HEK293T (cell line): ENCODE data around the gene DCAF11.

ENCODE experiments used
- ELF4 ChIP-seq: fragments of 450-650 bp; IDR thresholded peaks from 2 replicates; pipeline ENCODE4 v1.6.1; 2017; ENCODE audit warnings: antibody characterized with exemption
- FOXM1 ChIP-seq: fragments of 450-650 bp; IDR thresholded peaks from 2 replicates; pipeline ENCODE4 v1.6.1; 2017; ENCODE audit warnings: mild to moderate bottlenecking, borderline replicate concordance
- L3MBTL2 ChIP-seq: fragments of 450-650 bp; conservative IDR thresholded peaks from 2 replicates; pipeline ENCODE4 v1.6.1; 2016; ENCODE audit warnings: mild to moderate bottlenecking
- LEF1 ChIP-seq: fragments of 450-650 bp; IDR thresholded peaks from 2 replicates; pipeline ENCODE4 v1.6.1; 2017; ENCODE audit warnings: mild to moderate bottlenecking, borderline replicate concordance
- SP1 ChIP-seq: fragments of 450-650 bp; IDR thresholded peaks from 2 replicates; pipeline ENCODE4 v1.6.1; 2017
- SUZ12 ChIP-seq: fragments of 450-650 bp; IDR thresholded peaks from 2 replicates; pipeline ENCODE4 v1.6.1; 2016; ENCODE audit warnings: mild to moderate bottlenecking
- TARDBP ChIP-seq: fragments of 450-650 bp; IDR thresholded peaks from 2 replicates; pipeline ENCODE4 v1.6.1; 2016
- TF ChIP-seq, protein P1 (sequence below): fragments of 450-650 bp; IDR thresholded peaks from 2 replicates; pipeline ENCODE4 v1.6.1; 2016

DNA sequence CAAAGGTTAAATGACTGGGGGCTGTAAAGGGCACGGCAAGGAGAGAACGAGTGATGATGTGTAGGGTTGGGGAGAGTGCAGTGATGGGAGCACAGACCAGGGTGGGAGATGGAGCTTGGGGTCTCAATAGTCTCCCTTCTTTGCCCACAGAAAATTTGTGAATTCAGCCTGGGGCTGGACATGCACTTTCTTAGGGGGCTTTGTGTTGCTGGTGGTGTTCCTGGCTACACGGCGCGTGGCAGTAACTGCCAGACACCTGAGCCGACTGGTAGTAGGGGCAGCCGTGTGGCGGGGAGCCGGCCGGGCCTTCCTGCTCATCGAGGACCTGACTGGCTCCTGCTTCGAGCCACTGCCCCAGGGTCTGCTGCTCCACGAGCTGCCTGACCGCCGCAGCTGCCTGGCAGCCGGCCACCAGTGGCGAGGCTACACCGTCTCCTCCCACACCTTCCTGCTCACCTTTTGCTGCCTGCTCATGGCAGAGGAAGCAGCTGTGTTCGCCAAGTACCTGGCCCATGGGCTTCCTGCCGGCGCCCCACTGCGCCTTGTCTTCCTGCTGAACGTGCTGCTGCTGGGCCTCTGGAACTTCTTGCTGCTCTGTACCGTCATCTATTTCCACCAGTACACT is 17.6 kb downstream of the DCAF11 start:
- TF ChIP-seq L3MBTL2 (no peak), ELF4 (no peak), SP1 (no peak), LEF1 (no peak), FOXM1 (no peak), TARDBP (no peak), SUZ12 (no peak)
- TF ChIP-seq, protein P1, sequence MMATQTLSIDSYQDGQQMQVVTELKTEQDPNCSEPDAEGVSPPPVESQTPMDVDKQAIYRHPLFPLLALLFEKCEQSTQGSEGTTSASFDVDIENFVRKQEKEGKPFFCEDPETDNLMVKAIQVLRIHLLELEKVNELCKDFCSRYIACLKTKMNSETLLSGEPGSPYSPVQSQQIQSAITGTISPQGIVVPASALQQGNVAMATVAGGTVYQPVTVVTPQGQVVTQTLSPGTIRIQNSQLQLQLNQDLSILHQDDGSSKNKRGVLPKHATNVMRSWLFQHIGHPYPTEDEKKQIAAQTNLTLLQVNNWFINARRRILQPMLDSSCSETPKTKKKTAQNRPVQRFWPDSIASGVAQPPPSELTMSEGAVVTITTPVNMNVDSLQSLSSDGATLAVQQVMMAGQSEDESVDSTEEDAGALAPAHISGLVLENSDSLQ, result no peak
